Activated T-cell treated with anti-CD3 and anti-CD28 coated beads, Interleukin-2, amount 50 U/mL, for 1 hour (primary cell): ENCODE results near the gene EIF6.

Experiments used
- DNase-seq: peaks from one replicate; pipeline ENCODE4 v3.0.0-alpha.2; 2020

Gene EIF6

GRCh38 chr20:35293303-35294292 lies 9.0 kb upstream of the EIF6 start:
- no peak for DNase-seq

GRCh38 chr20:35292504-35293285 lies 8.1 kb upstream of the EIF6 start:
- DNase-seq, result no peak

GRCh38 chr20:35291654-35292503 lies 7.3 kb upstream of the EIF6 start, which contains the start of gene FAM83C:
Gene FAM83C, minus strand, starts transcription at chr20:35292425. Its CDS starts 121 bp downstream, at chr20:35292304.
- no peak for DNase-seq

- no peak for DNase-seq
These were observed 6.4 kb upstream of the EIF6 start for GRCh38 chr20:35290887-35291417.

- DNase-seq, result no peak
These were observed 5.8 kb upstream of the EIF6 start for GRCh38 chr20:35290186-35290886.

GRCh38 chr20:35288325-35289060 lies 3.9 kb upstream of the EIF6 start:
- DNase-seq, result no peak

GRCh38 chr20:35287509-35288324 lies 3.1 kb upstream of the EIF6 start:
- no peak for DNase-seq

GRCh38 chr20:35286899-35287508 lies 2.4 kb upstream of the EIF6 start:
- DNase-seq, result no peak

- DNase-seq, result no peak
These were observed 1.7 kb upstream of the EIF6 start for GRCh38 chr20:35286077-35286898.

- DNase-seq, result no peak
These were observed 1.2 kb upstream of the EIF6 start for GRCh38 chr20:35285806-35286076.

GRCh38 chr20:35284992-35285805 lies 627 bp upstream of the EIF6 start:
- DNase-seq, result no peak

GRCh38 chr20:35283441-35284266 lies 918 bp downstream of the EIF6 start:
- DNase-seq, result no peak

GRCh38 chr20:35281506-35282101 lies 3.0 kb downstream of the EIF6 start:
- DNase-seq, result no peak

GRCh38 chr20:35280523-35280922 lies 4.0 kb downstream of the EIF6 start:
- DNase-seq, result no peak

- DNase-seq, result no peak
These were observed 4.9 kb downstream of the EIF6 start for GRCh38 chr20:35279533-35280174.

GRCh38 chr20:35279040-35279439 lies 5.5 kb downstream of the EIF6 start:
- no peak for DNase-seq
